ENCODE measurements around the gene GEMIN4. TPM values are rescaled to one million over a fixed set of nuclear protein-coding genes. Genes with fewer than 3 reads are reported as not detected.
"Not testable (repeated sequence)": the region's sequence is repeated elsewhere in the genome, so short reads cannot be mapped to it uniquely, and the experiment has no call there.

The GEMIN4 gene
- total RNA-seq, 1 donor from 2014 or later, result 26.7 TPM

- DNase-seq (ENCODE audit: low spot score), result no peak
Measured at GRCh38 chr17:778096-778495, 26.0 kb upstream of the GEMIN4 start.

GRCh38 chr17:774313-774584 lies 22.2 kb upstream of the GEMIN4 start:
- DNase-seq (ENCODE audit: low spot score), result no peak

GRCh38 chr17:773467-774312 lies 21.6 kb upstream of the GEMIN4 start:
- DNase-seq (ENCODE audit: low spot score), result no peak

GRCh38 chr17:773016-773415 lies 21.0 kb upstream of the GEMIN4 start:
- DNase-seq (ENCODE audit: low spot score), result no peak

GRCh38 chr17:767076-767475 lies 15.0 kb upstream of the GEMIN4 start:
- no peak for DNase-seq (ENCODE audit: low spot score)

GRCh38 chr17:760371-760770 lies 8.3 kb upstream of the GEMIN4 start:
- no peak for DNase-seq (ENCODE audit: low spot score)

- DNase-seq (ENCODE audit: low spot score), result no peak
Measured at GRCh38 chr17:759964-760363, 7.9 kb upstream of the GEMIN4 start.

GRCh38 chr17:756010-756567 lies 4.0 kb upstream of the GEMIN4 start:
- DNase-seq (ENCODE audit: low spot score), result not testable (repeated sequence)

- DNase-seq (ENCODE audit: low spot score), result not testable (repeated sequence)
Measured at GRCh38 chr17:755319-755961, 3.4 kb upstream of the GEMIN4 start.

- no peak for DNase-seq (ENCODE audit: low spot score)
Measured at GRCh38 chr17:753418-753817, 1.4 kb upstream of the GEMIN4 start.

- DNase-seq (ENCODE audit: low spot score), result peak; percentile 76
Measured at GRCh38 chr17:752620-753219, 656 bp upstream of the GEMIN4 start.

GRCh38 chr17:751269-752001 lies 629 bp downstream of the GEMIN4 start:
- DNase-seq (ENCODE audit: low spot score), result no peak

GRCh38 chr17:750431-751037 lies 1.5 kb downstream of the GEMIN4 start:
- no peak for DNase-seq (ENCODE audit: low spot score)

GRCh38 chr17:749359-749758 lies 2.7 kb downstream of the GEMIN4 start:
- not testable (repeated sequence) for DNase-seq (ENCODE audit: low spot score)

- not testable (repeated sequence) for DNase-seq (ENCODE audit: low spot score)
Measured at GRCh38 chr17:748604-749003, 3.5 kb downstream of the GEMIN4 start.

GRCh38 chr17:746783-747629 lies 5.1 kb downstream of the GEMIN4 start:
- DNase-seq (ENCODE audit: low spot score), result no peak

GRCh38 chr17:746181-746580 lies 5.9 kb downstream of the GEMIN4 start:
- no peak for DNase-seq (ENCODE audit: low spot score)

GRCh38 chr17:745406-745805 lies 6.7 kb downstream of the GEMIN4 start:
- no peak for DNase-seq (ENCODE audit: low spot score)

GRCh38 chr17:744937-745336 lies 7.1 kb downstream of the GEMIN4 start:
- no peak for DNase-seq (ENCODE audit: low spot score)

- no peak for DNase-seq (ENCODE audit: low spot score)
Measured at GRCh38 chr17:743139-743538, 8.9 kb downstream of the GEMIN4 start.
